Panc1 (cell line): ENCODE results near the gene NACC1. TPM values are rescaled to one million over a fixed set of nuclear protein-coding genes. Genes with fewer than 3 reads are reported as not detected.

Source experiments
- ATAC-seq: fragments of 200-7000 bp; cut with Tn5 transposase; 2 replicates; pipeline ENCODE4 v1.9.1; 2020; ENCODE audit warnings: mild to moderate bottlenecking, moderate library complexity
- BruUV-seq: library from RNA; stranded (reverse); fragments of 400-500 nt; replicated peaks from 2 replicates; lab custom pipeline; 2021; lab: Mats Ljungman, UMichigan
- CTCF ChIA-PET: fragments of 300-600 bp; sonication (Branson Sonifier 250); formaldehyde crosslinking; loops from one replicate; lab custom pipeline; 2022; ENCODE audit warnings: antibody characterized with exemption; lab: Charles Lee
- POLR2A ChIA-PET: fragments of 300-600 bp; sonication (Branson Sonifier 250); formaldehyde crosslinking; loops from one replicate; lab custom pipeline; 2022; ENCODE audit warnings: antibody characterized with exemption; lab: Charles Lee
- DNase-seq: peaks from one replicate; pipeline ENCODE4 v3.0.0-alpha.2; 2010; ENCODE audit warnings: low read depth, low spot score
- H3K27ac ChIP-seq: 2 replicates; pipeline ENCODE4 v1.5.1; 2011; ENCODE audit warnings: mild to moderate bottlenecking, low read length, inconsistent platforms
- H3K27me3 ChIP-seq: fragments of 200-500 bp; sonication (Bioruptor generic); 2 replicates; pipeline ENCODE4 v1.6.0; 2014; ENCODE audit warnings: low read length, inconsistent platforms; ENCODE audit not compliant: control insufficient read depth, insufficient read depth
- H3K36me3 ChIP-seq: fragments of 200-500 bp; sonication (Bioruptor generic); 2 replicates; pipeline ENCODE4 v1.5.1; 2014; ENCODE audit warnings: inconsistent platforms, mild to moderate bottlenecking, low read length, moderate library complexity; ENCODE audit not compliant: control insufficient read depth, insufficient read depth
- H3K4me1 ChIP-seq: 2 replicates; pipeline ENCODE4 v1.5.1; 2011; ENCODE audit warnings: inconsistent platforms, mild to moderate bottlenecking, low read length, moderate library complexity; ENCODE audit not compliant: control insufficient read depth, insufficient read depth
- H3K4me3 ChIP-seq, 2 experiments: 2 replicates each; pipeline ENCODE4 v1.5.1; 2011 to 2012; ENCODE audit warnings: low read depth in 2 of 2, low read length in 2 of 2, mild to moderate bottlenecking in 2 of 2, inconsistent platforms in 1 of 2, moderate library complexity in 1 of 2
- H3K9me3 ChIP-seq: fragments of 200-500 bp; sonication (Bioruptor generic); 2 replicates; pipeline ENCODE4 v1.5.1; 2014; ENCODE audit warnings: low read depth, mild to moderate bottlenecking, inconsistent platforms, low read length, moderate library complexity; ENCODE audit not compliant: control insufficient read depth, insufficient read depth
- POLR2AphosphoS5 ChIP-seq: IDR thresholded peaks from 2 replicates; pipeline ENCODE4 v1.6.1; 2012; ENCODE audit warnings: mild to moderate bottlenecking, low read depth, low read length, moderate library complexity
- SIN3A ChIP-seq: IDR thresholded peaks from 2 replicates; pipeline ENCODE4 v1.6.1; 2012; ENCODE audit warnings: low read depth, mild to moderate bottlenecking, low read length, moderate library complexity, borderline replicate concordance; ENCODE audit not compliant: insufficient read depth
- TCF7L2 ChIP-seq: IDR thresholded peaks from 2 replicates; pipeline ENCODE4 v1.6.1; 2011; ENCODE audit warnings: mild to moderate bottlenecking, low read depth, low read length, inconsistent platforms
- in situ Hi-C: cut with HindIII; loops from 2 replicates; pipeline ENCODE4 v1.10.0; 2016; ENCODE audit warnings: low sequenced_read_pairs, low pct_unique_long_range_greater_than_20kb
- intact Hi-C: fragments of 100-400 bp; cut with micrococcal nuclease; formaldehyde crosslinking; loops from one replicate; pipeline ENCODE4 v1.10.0; 2022; ENCODE audit not compliant: unreplicated experiment
- total RNA-seq: library from RNA; stranded (reverse); gene quantifications from one replicate; pipeline ENCODE4 v1.2.1, GENCODE V29; 2021; ENCODE audit not compliant: unreplicated experiment
- TF ChIP-seq, protein P1 (sequence below): fragments of 450-650 bp; IDR thresholded peaks from 2 replicates; pipeline ENCODE4 v1.5.1; 2017; ENCODE audit warnings: mild to moderate bottlenecking
- TF ChIP-seq, protein P2 (sequence below), 2 experiments: IDR thresholded peaks; 2 replicates each; pipeline ENCODE4 v1.6.1; 2011 to 2012; ENCODE audit warnings: low read depth in 2 of 2, control low read depth in 1 of 2, low read length in 1 of 2, mild to moderate bottlenecking in 1 of 2, moderate library complexity in 1 of 2; ENCODE audit not compliant: insufficient read depth in 1 of 2

Gene NACC1
- total RNA-seq, 1 experiment from 2014 or later: 129 TPM

DNA sequence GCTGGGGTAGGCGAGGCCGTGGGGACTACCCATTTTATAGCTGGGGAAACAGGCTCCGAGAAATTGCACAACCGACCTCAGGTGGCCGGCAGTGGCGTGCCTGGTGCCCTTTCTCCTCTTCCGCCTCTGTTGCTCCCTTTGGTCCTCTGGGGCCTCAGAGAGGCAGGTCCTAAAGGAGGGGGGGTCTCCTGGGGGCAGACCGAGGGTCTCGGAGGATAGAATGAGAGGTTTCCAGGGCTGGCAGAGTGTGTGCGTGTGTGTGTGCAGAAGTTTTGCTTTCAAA lies 20.8 kb downstream of the NACC1 start:
- Histone ChIP-seq H3K36me3 (no peaks in the 10 kb centered on the region; the same call in 1 of the 2 replicates), H3K4me1 (no peaks in the 10 kb centered on the region), H3K9me3 (no peaks in the 10 kb centered on the region), H3K4me3 (no peak overlapping the region), H3K27ac (no peak overlapping the region), H3K27me3 (no peaks in the 10 kb centered on the region)
- ChIA-PET CTCF (no interaction called here), POLR2A (no interaction called here)
- TF ChIP-seq, protein P1, sequence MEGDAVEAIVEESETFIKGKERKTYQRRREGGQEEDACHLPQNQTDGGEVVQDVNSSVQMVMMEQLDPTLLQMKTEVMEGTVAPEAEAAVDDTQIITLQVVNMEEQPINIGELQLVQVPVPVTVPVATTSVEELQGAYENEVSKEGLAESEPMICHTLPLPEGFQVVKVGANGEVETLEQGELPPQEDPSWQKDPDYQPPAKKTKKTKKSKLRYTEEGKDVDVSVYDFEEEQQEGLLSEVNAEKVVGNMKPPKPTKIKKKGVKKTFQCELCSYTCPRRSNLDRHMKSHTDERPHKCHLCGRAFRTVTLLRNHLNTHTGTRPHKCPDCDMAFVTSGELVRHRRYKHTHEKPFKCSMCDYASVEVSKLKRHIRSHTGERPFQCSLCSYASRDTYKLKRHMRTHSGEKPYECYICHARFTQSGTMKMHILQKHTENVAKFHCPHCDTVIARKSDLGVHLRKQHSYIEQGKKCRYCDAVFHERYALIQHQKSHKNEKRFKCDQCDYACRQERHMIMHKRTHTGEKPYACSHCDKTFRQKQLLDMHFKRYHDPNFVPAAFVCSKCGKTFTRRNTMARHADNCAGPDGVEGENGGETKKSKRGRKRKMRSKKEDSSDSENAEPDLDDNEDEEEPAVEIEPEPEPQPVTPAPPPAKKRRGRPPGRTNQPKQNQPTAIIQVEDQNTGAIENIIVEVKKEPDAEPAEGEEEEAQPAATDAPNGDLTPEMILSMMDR: no peak
- TF ChIP-seq TCF7L2 (no peak), POLR2AphosphoS5 (no peak), SIN3A (no peak)
- TF ChIP-seq, protein P2, sequence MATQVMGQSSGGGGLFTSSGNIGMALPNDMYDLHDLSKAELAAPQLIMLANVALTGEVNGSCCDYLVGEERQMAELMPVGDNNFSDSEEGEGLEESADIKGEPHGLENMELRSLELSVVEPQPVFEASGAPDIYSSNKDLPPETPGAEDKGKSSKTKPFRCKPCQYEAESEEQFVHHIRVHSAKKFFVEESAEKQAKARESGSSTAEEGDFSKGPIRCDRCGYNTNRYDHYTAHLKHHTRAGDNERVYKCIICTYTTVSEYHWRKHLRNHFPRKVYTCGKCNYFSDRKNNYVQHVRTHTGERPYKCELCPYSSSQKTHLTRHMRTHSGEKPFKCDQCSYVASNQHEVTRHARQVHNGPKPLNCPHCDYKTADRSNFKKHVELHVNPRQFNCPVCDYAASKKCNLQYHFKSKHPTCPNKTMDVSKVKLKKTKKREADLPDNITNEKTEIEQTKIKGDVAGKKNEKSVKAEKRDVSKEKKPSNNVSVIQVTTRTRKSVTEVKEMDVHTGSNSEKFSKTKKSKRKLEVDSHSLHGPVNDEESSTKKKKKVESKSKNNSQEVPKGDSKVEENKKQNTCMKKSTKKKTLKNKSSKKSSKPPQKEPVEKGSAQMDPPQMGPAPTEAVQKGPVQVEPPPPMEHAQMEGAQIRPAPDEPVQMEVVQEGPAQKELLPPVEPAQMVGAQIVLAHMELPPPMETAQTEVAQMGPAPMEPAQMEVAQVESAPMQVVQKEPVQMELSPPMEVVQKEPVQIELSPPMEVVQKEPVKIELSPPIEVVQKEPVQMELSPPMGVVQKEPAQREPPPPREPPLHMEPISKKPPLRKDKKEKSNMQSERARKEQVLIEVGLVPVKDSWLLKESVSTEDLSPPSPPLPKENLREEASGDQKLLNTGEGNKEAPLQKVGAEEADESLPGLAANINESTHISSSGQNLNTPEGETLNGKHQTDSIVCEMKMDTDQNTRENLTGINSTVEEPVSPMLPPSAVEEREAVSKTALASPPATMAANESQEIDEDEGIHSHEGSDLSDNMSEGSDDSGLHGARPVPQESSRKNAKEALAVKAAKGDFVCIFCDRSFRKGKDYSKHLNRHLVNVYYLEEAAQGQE (IDR thresholded peaks at IDR 0.05; ENCODE audit: insufficient read depth in 1 of 2, low read depth in 2 of 2, low read length in 1 of 2): no peak
- intact Hi-C loops: no loop called here
- ATAC-seq (no peak), DNase-seq (no peak)
- in situ Hi-C loops: no loop called here
- BruUV-seq: no TSS peak

DNA sequence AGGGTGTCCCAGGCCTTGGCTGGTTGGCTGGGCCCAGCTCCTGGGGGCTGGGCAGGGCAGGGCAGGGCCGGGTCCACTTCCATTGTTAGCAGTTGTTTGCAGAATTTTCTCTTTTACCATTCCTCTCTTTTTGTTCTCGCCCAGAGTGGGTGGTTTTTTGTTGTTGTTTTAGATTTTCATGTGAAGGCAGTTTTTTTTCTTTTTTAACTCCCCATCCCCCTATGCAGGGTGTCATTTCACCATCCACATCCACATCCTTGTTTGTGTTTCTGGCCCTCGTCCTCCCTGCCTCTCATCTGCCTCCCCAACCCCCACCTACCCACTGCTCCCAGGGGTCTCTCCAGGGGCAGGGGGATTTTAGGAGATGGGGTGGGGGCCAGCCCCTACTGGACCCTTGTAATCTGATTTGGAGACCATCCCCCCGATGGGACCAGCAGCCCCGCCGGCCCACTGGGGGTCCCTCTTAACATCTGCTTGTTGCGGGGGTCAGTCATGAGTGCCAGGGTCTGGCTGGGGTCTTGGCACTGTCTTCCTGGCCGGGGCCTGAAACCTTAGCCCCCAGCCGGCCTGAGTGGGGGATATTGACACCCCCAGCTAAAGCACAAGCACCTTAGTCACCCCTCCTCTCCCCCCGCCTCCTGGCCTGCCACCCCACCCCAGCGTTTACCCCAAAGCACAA lies 21.7 kb downstream of the NACC1 start:
- Histone ChIP-seq H3K36me3 (no peaks in the 10 kb centered on the region; the same call in 1 of the 2 replicates), H3K27ac (no peak overlapping the region), H3K4me1 (no peaks in the 10 kb centered on the region), H3K27me3 (no peaks in the 10 kb centered on the region), H3K4me3 (no peak overlapping the region), H3K9me3 (no peaks in the 10 kb centered on the region)
- no peak for ATAC-seq
- BruUV-seq: TSS peak; percentile 75
- intact Hi-C loops (no loop called here), in situ Hi-C loops (no loop called here)
- ChIA-PET CTCF (no interaction called here), POLR2A (no interaction called here)
- TF ChIP-seq SIN3A: no peak
- no peak for TF ChIP-seq TCF7L2
- TF ChIP-seq POLR2AphosphoS5: no peak
- TF ChIP-seq, protein P1: no peak
- TF ChIP-seq, protein P2 (IDR thresholded peaks at IDR 0.05; ENCODE audit: insufficient read depth in 1 of 2, low read depth in 2 of 2, low read length in 1 of 2): no peak
- DNase-seq: no peak
